NCI-H82 treated with DMSO at 0.1 percent for 48 hours (cell line): ENCODE data around the gene KRTAP4-7.
"Not testable (repeated sequence)": the region's sequence is repeated elsewhere in the genome, so short reads cannot be mapped to it uniquely, and the experiment has no call there.

Experiments used
- DNase-seq: peaks from one replicate; lab custom pipeline; 2025; ENCODE audit not compliant: unreplicated experiment; lab: John Stamatoyannopoulos, UW

Gene KRTAP4-7

GRCh38 chr17:41065016-41065689 is 18.8 kb upstream of the KRTAP4-7 start:
- DNase-seq = not testable (repeated sequence)

- no peak for DNase-seq
These were observed 17.9 kb upstream of the KRTAP4-7 start, which contains the start of gene KRTAP2-4 for GRCh38 chr17:41065829-41066624. TSS of gene KRTAP2-4 (minus strand) at chr17:41065879. CDS start at chr17:41065845, 34 bp downstream.

DNA sequence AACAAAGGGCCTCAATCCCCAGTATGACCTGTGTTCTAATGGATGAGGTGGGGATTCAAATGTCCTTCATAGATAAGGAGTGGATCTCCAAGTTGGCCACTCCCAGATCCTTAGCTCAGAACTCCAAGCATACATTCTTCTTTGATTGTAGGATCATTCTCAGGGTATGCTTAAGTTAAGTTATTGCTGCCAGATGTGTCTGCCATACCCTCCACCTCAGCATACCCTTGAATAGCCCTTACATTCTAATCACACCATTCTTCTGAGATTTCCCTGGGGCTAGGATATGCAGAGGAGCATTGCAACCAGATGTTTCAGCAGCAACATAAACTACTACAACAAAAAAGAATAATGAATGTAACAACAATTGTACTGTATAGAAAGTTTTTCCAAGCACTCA is 16.7 kb upstream of the KRTAP4-7 start:
- no peak for DNase-seq

DNA sequence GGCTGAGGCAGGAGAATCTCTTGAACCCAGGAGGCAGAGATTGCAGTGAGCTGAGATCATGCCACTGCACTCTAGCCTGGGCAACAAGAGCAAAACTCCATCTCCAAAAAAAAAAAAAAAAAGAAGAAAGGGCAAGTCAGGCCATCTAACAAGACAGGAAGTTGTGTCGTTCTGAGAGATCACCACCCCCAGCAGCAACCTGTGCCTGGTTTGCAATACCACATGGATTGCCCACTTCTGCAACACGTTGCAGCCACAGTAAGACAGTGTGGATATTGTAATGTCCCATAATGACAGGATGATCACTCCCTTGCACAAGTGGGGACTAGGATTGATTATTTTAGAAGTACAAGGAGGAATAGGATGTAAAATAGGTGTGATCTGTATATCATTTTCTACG is 14.9 kb upstream of the KRTAP4-7 start:
- no peak for DNase-seq

DNA sequence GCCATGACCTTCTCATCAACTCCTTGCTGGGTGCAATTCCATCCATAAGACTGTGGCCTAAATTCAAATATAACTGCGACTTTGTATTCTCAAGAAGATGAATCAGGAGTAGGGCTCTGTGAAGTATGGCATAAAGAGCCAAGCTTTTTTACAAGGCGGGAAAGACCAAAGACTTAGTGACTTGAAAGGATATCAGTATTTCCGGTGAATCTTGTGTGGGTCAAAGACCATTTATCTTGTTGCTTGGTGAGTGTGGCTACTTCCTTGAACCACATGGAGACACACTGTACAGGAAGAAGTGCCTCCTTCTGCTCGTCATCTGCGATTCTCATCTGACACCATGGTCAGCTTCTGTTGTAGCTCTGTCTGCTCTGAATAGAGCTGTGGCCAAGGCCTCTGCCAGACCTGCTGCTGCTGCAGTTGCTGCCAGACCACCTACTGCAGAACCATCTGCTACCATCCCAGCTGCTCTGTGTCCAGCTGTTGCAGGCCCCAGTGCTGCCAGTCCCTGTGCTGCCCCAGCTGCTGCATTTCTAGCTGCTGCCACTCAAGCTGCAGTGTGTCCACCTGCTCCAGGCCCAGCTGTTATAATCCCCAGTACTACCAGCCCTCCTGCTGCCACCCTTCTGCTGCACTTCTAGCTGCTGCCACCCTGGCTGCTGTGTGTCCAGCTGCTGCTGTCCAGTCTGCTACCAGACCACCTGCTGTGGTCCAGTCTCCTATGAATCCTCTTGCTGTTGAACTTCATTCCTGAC is 12.2 kb upstream of the KRTAP4-7 start:
- no peak for DNase-seq

- no peak for DNase-seq
These were observed 10.3 kb upstream of the KRTAP4-7 start for GRCh38 chr17:41073676-41074075.

GRCh38 chr17:41076788-41077187 is 7.2 kb upstream of the KRTAP4-7 start:
- no peak for DNase-seq

DNA sequence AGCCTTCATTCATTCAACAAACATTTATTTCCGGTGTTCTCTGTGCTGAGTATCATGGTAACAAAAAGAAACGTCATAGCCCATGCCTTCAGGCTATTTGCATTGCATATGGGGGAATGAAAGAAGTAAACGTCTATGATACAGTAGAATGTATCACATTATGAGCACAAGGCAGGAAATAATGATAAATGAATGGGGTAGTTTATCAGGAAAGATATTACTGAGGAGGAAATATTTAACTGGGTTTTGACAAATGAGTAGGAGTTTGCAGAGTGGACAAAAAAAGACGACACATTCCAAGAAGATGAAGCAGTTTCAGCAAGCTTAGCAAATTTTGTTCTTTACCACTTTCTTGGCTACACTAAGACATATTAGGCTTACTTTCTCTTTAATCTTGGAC is 1.3 kb upstream of the KRTAP4-7 start:
- no peak for DNase-seq

DNA sequence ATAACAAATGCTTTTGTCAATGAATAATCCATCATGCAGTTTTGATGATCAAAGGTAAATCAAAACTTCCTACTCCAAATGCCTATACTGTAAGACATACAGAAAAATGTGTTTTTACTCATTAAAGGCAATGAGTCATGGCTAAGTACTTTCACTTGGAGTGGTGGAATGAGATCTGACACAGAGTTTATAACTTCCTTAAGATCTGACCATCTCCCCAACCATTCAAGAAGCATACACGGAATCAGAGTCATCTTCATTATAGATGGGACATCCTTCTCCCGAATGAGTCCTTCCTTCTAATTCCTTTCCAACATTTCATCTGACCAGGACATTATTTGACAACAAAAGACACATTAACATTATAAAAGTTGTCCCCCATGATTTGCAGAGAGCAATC is 523 bp upstream of the KRTAP4-7 start:
- DNase-seq = not testable (repeated sequence)

- DNase-seq = not testable (repeated sequence)
These were observed 4.9 kb downstream of the KRTAP4-7 start for GRCh38 chr17:41088760-41089352.

- DNase-seq = no peak
These were observed 12.1 kb downstream of the KRTAP4-7 start for GRCh38 chr17:41096055-41096454.

GRCh38 chr17:41098042-41098441 is 14.1 kb downstream of the KRTAP4-7 start, which contains the start of gene KRTAP4-8:
TSS of gene KRTAP4-8 (minus strand) at chr17:41098142. CDS start at chr17:41098084, 58 bp downstream.
- no peak for DNase-seq

GRCh38 chr17:41098481-41098880 is 14.5 kb downstream of the KRTAP4-7 start:
- DNase-seq = no peak

DNA sequence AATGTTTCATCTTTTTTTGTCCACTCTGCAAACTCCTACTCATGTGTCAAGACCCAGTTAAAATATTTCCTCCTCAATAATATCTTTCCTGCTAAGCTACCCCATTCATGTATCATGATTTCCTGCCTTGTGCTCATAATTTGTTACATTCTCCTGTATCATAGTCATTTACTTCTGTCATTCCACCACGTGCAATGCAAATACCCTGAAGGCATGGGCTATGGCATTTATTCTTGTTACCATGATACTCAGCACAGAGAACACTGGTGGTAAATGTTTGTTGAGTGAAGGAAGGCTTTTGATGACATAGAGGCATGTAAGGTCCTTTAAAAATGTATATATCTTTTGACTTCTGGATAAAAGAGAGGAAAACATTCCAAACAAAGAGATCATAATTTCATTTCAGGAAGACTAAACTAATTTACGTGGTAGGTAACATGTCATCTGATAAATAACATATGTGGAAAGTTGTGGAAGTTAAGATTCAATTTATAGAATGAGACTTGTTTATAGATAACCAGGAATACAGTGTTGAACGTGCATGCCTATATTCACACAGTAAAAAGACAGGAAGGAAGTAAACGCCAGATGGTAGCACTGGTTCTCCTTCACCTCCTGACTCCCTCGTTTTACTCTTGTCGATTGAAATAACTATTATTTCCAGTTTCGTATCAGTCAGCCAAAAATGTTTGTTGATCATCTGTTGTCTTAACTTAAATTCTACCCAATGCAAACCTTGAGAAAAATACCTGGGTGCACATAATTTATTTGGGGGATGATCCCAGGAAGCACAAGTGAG is 15.9 kb downstream of the KRTAP4-7 start:
- not testable (repeated sequence) for DNase-seq

DNA sequence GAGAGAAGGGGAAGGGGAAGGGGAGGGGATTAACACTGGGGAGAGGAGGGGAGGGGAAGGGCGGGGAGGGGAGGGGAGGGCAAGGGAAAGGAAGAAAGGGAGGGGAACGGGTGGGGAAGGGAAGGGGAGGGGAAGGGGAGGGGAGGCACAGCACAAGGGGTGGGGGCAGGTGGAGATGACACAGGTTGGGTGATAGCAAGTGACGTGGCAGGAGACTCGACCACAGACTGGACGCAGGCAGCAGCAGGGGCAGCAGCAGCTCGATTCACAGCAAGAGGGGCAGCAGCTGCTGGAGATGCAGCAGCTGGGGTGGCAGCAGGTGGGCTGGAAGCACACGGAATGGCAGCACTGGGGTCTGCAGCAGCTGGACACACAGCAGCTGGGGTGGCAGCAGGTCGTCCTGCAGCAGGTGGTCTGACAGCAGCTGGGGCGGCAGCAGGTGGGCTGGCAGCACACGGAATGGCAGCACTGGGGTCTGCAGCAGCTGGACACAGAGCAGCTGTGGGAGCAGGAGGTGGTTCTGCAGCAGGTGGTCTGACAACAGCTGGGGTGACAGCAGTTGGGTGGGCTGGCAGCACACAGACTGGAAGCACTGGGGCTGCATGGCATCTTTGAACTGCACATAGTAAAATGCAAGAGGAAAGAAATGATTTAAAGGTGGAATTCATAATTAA is 17.8 kb downstream of the KRTAP4-7 start, which contains the start of gene KRTAP4-16:
Gene KRTAP4-16, minus strand, starts transcription at position 624 of the 674 bp plus-strand sequence. Its CDS starts 0 bp downstream, at position 624.
- DNase-seq = no peak

GRCh38 chr17:41103896-41104295 is 19.9 kb downstream of the KRTAP4-7 start:
- DNase-seq = no peak

GRCh38 chr17:41104386-41105038 is 20.6 kb downstream of the KRTAP4-7 start:
- DNase-seq = not testable (repeated sequence)

DNA sequence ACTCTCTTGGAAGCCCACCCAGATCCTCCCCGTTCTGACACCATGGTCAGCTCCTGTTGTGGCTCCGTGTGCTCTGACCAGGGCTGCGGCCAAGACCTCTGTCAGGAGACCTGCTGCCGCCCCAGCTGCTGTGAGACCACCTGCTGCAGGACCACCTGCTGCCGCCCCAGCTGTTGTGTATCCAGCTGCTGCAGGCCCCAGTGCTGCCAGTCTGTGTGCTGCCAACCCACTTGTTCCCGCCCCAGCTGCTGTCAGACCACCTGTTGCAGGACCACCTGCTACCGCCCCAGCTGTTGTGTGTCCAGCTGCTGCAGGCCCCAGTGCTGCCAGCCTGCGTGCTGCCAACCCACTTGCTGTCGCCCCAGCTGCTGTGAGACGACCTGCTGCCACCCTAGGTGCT is 21.4 kb downstream of the KRTAP4-7 start, which contains the start of gene KRTAP4-9:
Gene KRTAP4-9, plus strand, starts transcription at position 43 of the 400 bp plus-strand sequence. Its CDS starts 0 bp downstream, at position 43.
- DNase-seq = not testable (repeated sequence)

- DNase-seq = no peak
These were observed 24.0 kb downstream of the KRTAP4-7 start for GRCh38 chr17:41107941-41108450.
